ENCODE results near the gene HIVEP3. TPM values are rescaled to one million over a fixed set of nuclear protein-coding genes. Genes with fewer than 3 reads are reported as not detected.

Gene HIVEP3
- polyA plus RNA-seq, 6 donors from 2014 or later: 0.83 to 2.1 (median 1.3) TPM

- peaks cover 0 to 5% (median 3%) of the 10 kb centered on the region in 3 donors for H3K4me1 Mint-ChIP-seq
- no peak for DNase-seq
- H3K36me3 Mint-ChIP-seq: no peaks in the 10 kb centered on the region
- no peak for ATAC-seq (ENCODE audit: low read depth in 2 of 2)
- peaks cover 0 to 7% (median 0%) of the 10 kb centered on the region in 3 donors for H3K27me3 Mint-ChIP-seq
- no peak overlapping the region for H3K27ac Mint-ChIP-seq
- no peak overlapping the region for H3K4me3 Mint-ChIP-seq
- H3K9me3 Mint-ChIP-seq: no peaks in the 10 kb centered on the region
These were observed 44.5 kb downstream of the HIVEP3 start for GRCh38 chr1:41874151-41874719.

GRCh38 chr1:41872074-41872473 is 46.6 kb downstream of the HIVEP3 start:
- H3K27ac Mint-ChIP-seq: peak overlapping the region in 1 of 6 donors; percentile 21
- ATAC-seq (ENCODE audit: low read depth in 2 of 2): no peak

GRCh38 chr1:41870076-41870562 is 48.6 kb downstream of the HIVEP3 start:
- ATAC-seq (ENCODE audit: low read depth in 2 of 2): no peak
- no peak for DNase-seq
- Mint-ChIP-seq H3K27me3 (no peaks in the 10 kb centered on the region), H3K27ac (no peak overlapping the region), H3K36me3 (no peaks in the 10 kb centered on the region), H3K4me3 (no peak overlapping the region), H3K9me3 (no peaks in the 10 kb centered on the region), H3K4me1 (peaks cover 12 to 17% (median 12%) of the 10 kb centered on the region in 3 donors)

More at GRCh38 chr1:41872074-41872473, 46.6 kb downstream of the HIVEP3 start:
- Mint-ChIP-seq H3K36me3 (no peaks in the 10 kb centered on the region), H3K4me1 (peaks cover 12 to 18% (median 16%) of the 10 kb centered on the region in 3 donors), H3K27me3 (no peaks in the 10 kb centered on the region), H3K4me3 (no peak overlapping the region), H3K9me3 (no peaks in the 10 kb centered on the region)
- no peak for DNase-seq

GRCh38 chr1:41868241-41868998 is 50.3 kb downstream of the HIVEP3 start:
- H3K4me1 Mint-ChIP-seq: peaks cover 12 to 17% (median 12%) of the 10 kb centered on the region in 3 donors
- DNase-seq: peak; percentile 25
- no peaks in the 10 kb centered on the region for H3K27me3 Mint-ChIP-seq
- H3K4me3 Mint-ChIP-seq: peak overlapping the region in 2 of 8 donors; percentile 31 to 50
- H3K36me3 Mint-ChIP-seq: no peaks in the 10 kb centered on the region
- H3K27ac Mint-ChIP-seq: peak overlapping the region in 4 of 6 donors; percentile 0 to 86 (median 70)
- ATAC-seq (ENCODE audit: low read depth in 2 of 2): peak; percentile 82 to 88
- no peaks in the 10 kb centered on the region for H3K9me3 Mint-ChIP-seq

- Mint-ChIP-seq H3K4me1 (peaks cover 12 to 27% (median 18%) of the 10 kb centered on the region in 3 donors), H3K27ac (no peak overlapping the region), H3K4me3 (no peak overlapping the region), H3K36me3 (no peaks in the 10 kb centered on the region), H3K27me3 (peaks cover 0 to 18% (median 13%) of the 10 kb centered on the region in 3 donors), H3K9me3 (no peaks in the 10 kb centered on the region)
- ATAC-seq (ENCODE audit: low read depth in 2 of 2): no peak
- DNase-seq: no peak
These were observed 52.4 kb downstream of the HIVEP3 start for GRCh38 chr1:41866285-41866684.

- peak overlapping the region in 2 of 6 donors; percentile 30 to 32 for H3K27ac Mint-ChIP-seq
- H3K4me1 Mint-ChIP-seq: peaks cover 17 to 32% (median 24%) of the 10 kb centered on the region in 3 donors
- H3K9me3 Mint-ChIP-seq: no peaks in the 10 kb centered on the region
- H3K27me3 Mint-ChIP-seq: peaks cover 0 to 20% (median 14%) of the 10 kb centered on the region in 3 donors
- H3K36me3 Mint-ChIP-seq: no peaks in the 10 kb centered on the region
- DNase-seq (no peak), ATAC-seq (ENCODE audit: low read depth in 2 of 2) (no peak)
- no peak overlapping the region for H3K4me3 Mint-ChIP-seq
These were observed 54.2 kb downstream of the HIVEP3 start for GRCh38 chr1:41864471-41865040.

GRCh38 chr1:41863718-41864117 is 55.0 kb downstream of the HIVEP3 start:
- ATAC-seq (ENCODE audit: low read depth in 2 of 2) (no peak), DNase-seq (no peak)
- Mint-ChIP-seq H3K4me3 (no peak overlapping the region), H3K27me3 (peaks cover 0 to 20% (median 14%) of the 10 kb centered on the region in 3 donors), H3K27ac (no peak overlapping the region), H3K4me1 (peaks cover 18 to 35% (median 24%) of the 10 kb centered on the region in 3 donors), H3K36me3 (no peaks in the 10 kb centered on the region), H3K9me3 (no peaks in the 10 kb centered on the region)

GRCh38 chr1:41862384-41863221 is 56.1 kb downstream of the HIVEP3 start:
- Mint-ChIP-seq H3K4me1 (peaks cover 11 to 24% (median 13%) of the 10 kb centered on the region in 3 donors), H3K27ac (no peak overlapping the region), H3K36me3 (no peaks in the 10 kb centered on the region), H3K9me3 (no peaks in the 10 kb centered on the region), H3K27me3 (peaks cover 0 to 20% (median 14%) of the 10 kb centered on the region in 3 donors), H3K4me3 (no peak overlapping the region)
- DNase-seq: no peak
- no peak for ATAC-seq (ENCODE audit: low read depth in 2 of 2)

- DNase-seq (no peak), ATAC-seq (ENCODE audit: low read depth in 2 of 2) (no peak)
- Mint-ChIP-seq H3K4me3 (no peak overlapping the region), H3K27ac (peak overlapping the region in 1 of 6 donors; percentile 67), H3K36me3 (no peaks in the 10 kb centered on the region), H3K9me3 (no peaks in the 10 kb centered on the region), H3K27me3 (peaks cover 0 to 20% (median 14%) of the 10 kb centered on the region in 3 donors), H3K4me1 (peaks cover 11 to 22% (median 11%) of the 10 kb centered on the region in 3 donors)
These were observed 57.0 kb downstream of the HIVEP3 start for GRCh38 chr1:41861535-41862383.

GRCh38 chr1:41860771-41861170 is 58.0 kb downstream of the HIVEP3 start:
- ATAC-seq (ENCODE audit: low read depth in 2 of 2) (no peak), DNase-seq (no peak)
- Mint-ChIP-seq H3K4me3 (no peak overlapping the region), H3K9me3 (no peaks in the 10 kb centered on the region), H3K4me1 (peaks cover 11 to 22% (median 11%) of the 10 kb centered on the region in 3 donors), H3K27ac (no peak overlapping the region), H3K27me3 (peaks cover 0 to 20% (median 14%) of the 10 kb centered on the region in 3 donors), H3K36me3 (peaks cover 0 to 1% of the 10 kb centered on the region in 2 donors)

- H3K9me3 Mint-ChIP-seq: peaks cover 0 to 5% (median 0%) of the 10 kb centered on the region in 7 donors
- ATAC-seq (ENCODE audit: low read depth in 2 of 2) (no peak), DNase-seq (no peak)
- no peak overlapping the region for H3K4me3 Mint-ChIP-seq
- H3K4me1 Mint-ChIP-seq: peaks cover 11 to 22% (median 11%) of the 10 kb centered on the region in 3 donors
- H3K36me3 Mint-ChIP-seq: peaks cover 5 to 7% of the 10 kb centered on the region in 2 donors
- H3K27ac Mint-ChIP-seq: no peak overlapping the region
- peaks cover 0 to 20% (median 14%) of the 10 kb centered on the region in 3 donors for H3K27me3 Mint-ChIP-seq
These were observed 58.5 kb downstream of the HIVEP3 start for GRCh38 chr1:41860214-41860613.

GRCh38 chr1:41859686-41860085 is 59.0 kb downstream of the HIVEP3 start:
- DNase-seq (no peak), ATAC-seq (ENCODE audit: low read depth in 2 of 2) (no peak)
- Mint-ChIP-seq H3K4me3 (peak overlapping the region in 1 of 8 donors; percentile 38), H3K36me3 (peaks cover 5 to 8% of the 10 kb centered on the region in 2 donors), H3K9me3 (peaks cover 0 to 6% (median 0%) of the 10 kb centered on the region in 7 donors), H3K27me3 (peaks cover 0 to 20% (median 14%) of the 10 kb centered on the region in 3 donors), H3K4me1 (peaks cover 11 to 22% (median 11%) of the 10 kb centered on the region in 3 donors), H3K27ac (peak overlapping the region in 1 of 6 donors; percentile 83)
